Right ventricle myocardium inferior (tissue), 1 donor: ENCODE results near the gene ACADM. TPM values are rescaled to one million over a fixed set of nuclear protein-coding genes. Genes with fewer than 3 reads are reported as not detected.
"Not testable (repeated sequence)": the region's sequence is repeated elsewhere in the genome, so short reads cannot be mapped to it uniquely, and the experiment has no call there.

Experiments
- ATAC-seq: fragments of 200-7000 bp; cut with Tn5 transposase; one replicate; pipeline ENCODE4 v1.9.1; 2020; ENCODE audit warnings: mild to moderate bottlenecking, moderate library complexity
- DNase-seq: peaks from one replicate; pipeline ENCODE4 v3.0.0; 2021; ENCODE audit errors: missing footprints
- intact Hi-C: fragments of 100-400 bp; cut with DNase I; formaldehyde crosslinking; loops from one replicate; pipeline ENCODE4 v1.11.0; 2022
- total RNA-seq: library from RNA; stranded (reverse); fragmentation: NEBNext Ultra II Directional; extraction: Animal tissue kit (Norgen Biotek cat#: 25700); gene quantifications from one replicate; pipeline ENCODE4 v1.2.1, GENCODE V29; 2021
- donor health status: DM: no; HTN: yes; CAD: no; lungs with severe emphysema.

ACADM gene
- total RNA-seq, 1 donor from 2014 or later = 378 TPM

DNA sequence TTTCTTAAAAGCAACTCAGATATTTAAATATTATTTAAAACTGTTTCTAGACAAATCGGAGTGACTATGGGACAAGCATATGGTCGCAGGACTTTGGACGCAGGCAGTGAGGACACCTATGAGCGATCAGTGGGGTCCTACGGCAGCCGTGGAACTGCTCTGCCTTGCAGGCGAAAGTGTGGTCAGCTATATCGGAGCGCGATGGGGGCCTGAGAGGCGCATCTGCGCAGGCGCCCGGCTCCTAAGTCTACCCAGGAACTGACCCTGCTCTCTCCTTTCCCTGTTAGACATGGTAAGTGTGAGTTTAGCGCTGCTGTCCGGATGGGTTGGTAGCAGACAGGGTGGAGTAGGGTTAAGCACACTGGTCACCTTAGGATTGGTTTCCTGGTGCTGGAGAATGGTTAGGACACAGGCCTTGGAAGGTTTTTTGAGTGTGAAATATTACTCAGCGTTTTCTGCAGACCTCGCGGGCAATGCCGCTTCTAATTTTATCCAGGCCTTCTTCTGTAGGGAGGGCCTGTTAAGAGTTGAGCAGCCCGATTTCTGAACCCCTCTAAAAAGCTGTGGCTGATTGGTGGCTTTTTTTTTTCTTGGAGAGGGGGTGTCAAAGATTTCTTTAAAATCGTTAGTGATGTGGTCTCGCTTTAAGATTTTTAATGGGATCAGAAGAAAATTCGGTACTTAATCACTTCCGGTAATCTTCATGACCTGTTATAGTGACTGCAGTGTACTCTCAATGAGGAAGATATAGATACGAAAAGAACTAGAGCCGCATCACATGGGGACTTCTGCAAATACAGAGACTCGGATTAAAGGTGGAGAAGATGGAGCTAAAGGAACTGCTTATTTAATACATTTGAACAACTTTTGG lies 61.7 kb downstream of the ACADM start, which contains the start of gene RABGGTB:
Gene RABGGTB (plus strand): TSS at position 274 of the 871 bp plus-strand sequence. CDS start 16 bp downstream, at position 290.
- ATAC-seq (peak; percentile 100), DNase-seq (peak; percentile 97)
- intact Hi-C loops = loop anchor here (1.0 kb wide), 1 partner anchor 62 kb away; the partner anchor contains the start of gene ACADM

GRCh38 chr1:75786901-75787493 lies 62.5 kb downstream of the ACADM start:
- ATAC-seq = no peak
- intact Hi-C loops = loop anchor here (1.0 kb wide), 1 partner anchor 63 kb away; the partner anchor contains the start of gene ACADM
- DNase-seq = no peak

DNA sequence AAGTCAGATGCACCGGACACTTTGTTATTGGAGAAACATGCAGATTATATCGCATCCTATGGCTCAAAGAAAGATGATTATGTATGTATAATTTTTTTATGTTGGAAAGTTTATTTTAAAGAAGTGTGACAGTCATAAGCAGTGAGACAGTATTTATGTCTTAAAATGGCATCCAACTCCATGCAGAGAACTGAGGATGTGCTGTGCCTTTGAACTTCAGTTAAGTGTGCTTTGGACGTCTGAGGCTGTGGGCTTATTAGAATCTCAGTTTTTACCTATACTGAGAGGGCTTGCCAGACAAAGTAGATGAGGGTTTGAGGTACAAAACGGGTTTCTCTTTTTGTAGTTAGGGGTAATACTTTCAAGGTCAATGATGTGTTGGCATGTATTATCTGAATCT lies 63.0 kb downstream of the ACADM start:
- intact Hi-C loops = no loop called here
- DNase-seq = no peak
- ATAC-seq = no peak

GRCh38 chr1:75789988-75790387 lies 65.5 kb downstream of the ACADM start:
- DNase-seq (no peak), ATAC-seq (no peak)
- intact Hi-C loops = no loop called here

DNA sequence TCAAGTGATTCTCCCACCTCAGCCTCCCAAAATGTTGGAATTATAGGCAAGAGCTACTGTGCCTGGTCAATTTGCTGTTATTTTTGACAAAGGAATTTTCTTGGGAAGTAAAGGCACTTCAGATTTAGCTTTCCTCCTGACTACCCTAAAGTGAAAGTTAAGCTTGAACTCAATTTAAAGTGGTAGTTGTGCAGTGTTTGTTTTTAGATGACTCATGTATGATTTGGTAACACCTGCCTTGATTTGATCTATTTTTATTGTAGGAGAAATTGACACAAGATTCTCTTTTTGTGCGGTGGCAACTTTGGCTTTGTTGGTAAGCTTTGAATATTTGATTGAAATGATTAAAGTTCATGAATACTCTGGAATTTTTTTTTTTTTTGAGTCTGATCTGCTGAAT lies 66.5 kb downstream of the ACADM start:
- ATAC-seq (no peak), DNase-seq (no peak)
- intact Hi-C loops = no loop called here

GRCh38 chr1:75792091-75792490 lies 67.6 kb downstream of the ACADM start:
- ATAC-seq = no peak
- DNase-seq = no peak
- intact Hi-C loops = no loop called here

- intact Hi-C loops = no loop called here
- no peak for ATAC-seq
- DNase-seq = no peak
These were observed 69.9 kb downstream of the ACADM start for GRCh38 chr1:75794382-75794781.

DNA sequence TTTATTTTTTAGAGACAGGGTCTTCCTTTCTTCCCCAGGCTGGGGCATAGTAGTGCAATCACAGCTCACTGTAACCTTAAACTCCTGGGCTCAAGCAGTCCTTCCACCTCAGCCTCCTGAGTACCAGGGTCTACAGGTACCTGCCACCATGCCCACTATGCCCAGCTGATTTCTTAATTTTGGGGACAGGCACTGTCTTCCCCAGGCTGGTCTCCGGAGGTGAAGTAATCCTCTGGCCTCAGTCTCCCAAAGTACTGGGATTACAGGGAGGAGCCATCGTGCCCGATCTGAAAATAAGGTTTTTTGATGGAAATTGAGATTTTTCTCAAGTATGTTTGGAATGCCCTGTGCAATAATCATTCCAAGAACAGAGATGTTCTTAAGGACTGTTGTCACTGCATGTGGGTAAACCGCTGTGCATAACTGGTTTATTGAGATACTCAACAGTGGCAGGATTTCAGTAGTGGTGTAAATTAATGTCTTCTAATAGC lies 71.2 kb downstream of the ACADM start:
- DNase-seq (no peak), ATAC-seq (no peak)
- intact Hi-C loops = no loop called here

DNA sequence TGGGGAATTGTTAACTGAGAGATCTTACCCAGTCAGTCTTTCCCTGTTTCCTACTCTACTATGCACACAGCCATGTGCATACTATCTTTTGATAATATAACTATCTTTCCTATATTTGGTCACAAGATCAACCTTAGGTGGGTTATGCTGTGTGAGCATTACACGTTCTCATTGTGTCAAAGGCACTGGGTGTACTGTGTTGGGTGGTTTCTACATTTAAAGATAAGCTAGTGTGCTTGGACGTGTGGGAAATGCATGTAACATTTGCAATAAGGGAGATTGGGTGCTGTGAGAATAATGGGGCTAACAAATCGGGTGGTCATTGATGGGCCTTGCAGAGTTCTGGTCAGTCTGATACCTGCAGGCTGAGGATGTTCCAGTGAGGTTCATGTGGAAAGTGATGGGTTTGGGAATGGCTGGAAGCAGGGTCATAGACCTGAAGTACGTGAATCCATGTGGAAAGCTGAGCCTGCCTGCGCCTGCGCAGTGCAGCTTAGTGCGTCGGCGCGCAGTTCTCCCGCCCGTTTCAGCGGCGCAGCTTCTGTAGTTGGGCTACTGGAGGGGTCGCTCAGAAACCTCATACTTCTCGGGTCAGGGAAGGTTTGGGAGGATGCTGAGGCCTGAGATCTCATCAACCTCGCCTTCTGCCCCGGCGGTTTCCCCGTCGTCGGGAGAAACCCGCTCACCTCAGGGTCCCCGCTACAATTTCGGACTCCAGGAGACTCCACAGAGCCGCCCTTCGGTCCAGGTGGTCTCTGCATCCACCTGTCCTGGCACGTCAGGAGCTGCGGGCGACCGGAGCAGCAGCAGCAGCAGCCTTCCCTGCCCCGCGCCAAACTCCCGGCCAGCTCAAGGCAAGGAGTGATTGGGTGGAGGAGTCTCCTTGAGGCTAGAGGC lies 72.1 kb downstream of the ACADM start, which contains the start of gene MSH4:
Gene MSH4 (plus strand): TSS at position 507 of the 897 bp plus-strand sequence. CDS start 104 bp downstream, at position 611.
- intact Hi-C loops = no loop called here
- DNase-seq (no peak), ATAC-seq (peak; percentile 32)

GRCh38 chr1:75797273-75797588 lies 72.7 kb downstream of the ACADM start:
- no peak for DNase-seq
- intact Hi-C loops = no loop called here
- ATAC-seq = peak; percentile 7

GRCh38 chr1:75797606-75798216 lies 73.2 kb downstream of the ACADM start:
- no peak for ATAC-seq
- intact Hi-C loops = no loop called here
- no peak for DNase-seq

GRCh38 chr1:75801480-75801879 lies 77.0 kb downstream of the ACADM start:
- ATAC-seq, DNase-seq, intact Hi-C loops: not testable (repeated sequence)

GRCh38 chr1:75808921-75809320 lies 84.4 kb downstream of the ACADM start:
- ATAC-seq (no peak), DNase-seq (no peak)
- intact Hi-C loops = no loop called here

- DNase-seq, intact Hi-C loops, ATAC-seq: not testable (repeated sequence)
These were observed 85.6 kb downstream of the ACADM start for GRCh38 chr1:75810113-75810512.

DNA sequence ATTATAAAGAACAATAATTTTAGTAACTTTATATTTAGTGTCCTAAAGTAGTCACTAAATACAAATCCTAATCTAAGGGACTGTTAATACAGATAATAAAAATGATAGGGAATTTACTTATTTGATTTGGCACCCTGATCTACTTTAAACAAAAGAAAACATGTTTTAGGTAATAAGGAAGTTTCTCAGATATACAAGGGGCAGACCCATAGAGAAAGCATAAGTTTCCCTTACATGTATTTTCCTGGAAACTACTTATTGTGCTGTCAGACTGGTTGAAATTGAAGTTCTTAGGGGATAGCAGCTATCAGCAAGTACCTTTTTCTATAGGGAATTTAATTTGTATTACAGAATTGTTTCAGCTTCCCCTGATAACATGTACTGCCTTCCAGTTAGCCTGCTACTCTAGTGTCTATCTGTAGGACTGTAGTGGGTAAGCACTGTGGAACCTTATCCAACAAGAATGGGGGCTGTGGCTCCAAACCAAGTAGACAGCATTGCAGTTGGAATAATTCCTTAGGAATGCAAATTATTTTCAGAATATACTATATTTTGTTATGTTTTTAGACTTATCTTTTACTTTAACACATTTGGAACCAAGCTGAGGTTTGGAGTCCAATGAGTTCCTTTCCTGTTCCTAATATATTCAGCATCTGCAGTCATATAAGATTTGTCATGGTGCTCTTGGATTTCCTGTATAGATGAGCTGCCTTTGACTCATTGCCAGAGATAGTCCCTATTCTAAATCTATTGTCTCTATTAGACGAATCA lies 86.9 kb downstream of the ACADM start:
- intact Hi-C loops = no loop called here
- DNase-seq (no peak), ATAC-seq (no peak)

DNA sequence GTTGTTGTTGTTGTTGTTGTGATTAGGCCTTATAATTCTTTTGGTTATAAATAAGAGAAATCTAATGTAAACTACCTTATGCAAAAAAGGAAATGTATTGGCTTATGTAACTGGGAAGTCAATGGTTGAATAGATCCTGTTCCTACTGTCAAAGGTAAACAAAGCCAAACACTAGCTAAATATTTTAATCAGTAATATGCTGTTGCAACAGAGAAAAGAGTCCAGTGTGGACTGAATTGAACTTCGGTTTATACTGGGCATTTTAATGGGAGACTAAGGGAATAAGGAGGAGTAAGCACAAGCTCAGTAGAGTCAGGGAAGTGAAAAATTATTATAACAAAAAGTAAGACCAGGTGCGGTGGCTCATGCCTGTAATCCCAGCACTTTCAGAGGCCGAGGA lies 87.6 kb downstream of the ACADM start:
- ATAC-seq = no peak

More for the DNA sequence above, 87.6 kb downstream of the ACADM start:
- intact Hi-C loops = no loop called here
- DNase-seq = no peak
